Suprapubic skin (tissue), 4 donors: Measurements from ENCODE around the gene GATAD2B.

Experiments used
- EP300 ChIP-seq: sonication (generic); formaldehyde crosslinking; IDR thresholded peaks from one replicate; pipeline ENCODE4 v1.6.1; 2017; ENCODE audit warnings: antibody characterized with exemption
- POLR2AphosphoS5 ChIP-seq, 3 donors: sonication (generic); formaldehyde crosslinking; IDR thresholded peaks; one replicate each; pipeline ENCODE4 v1.6.1; 2017; ENCODE audit warnings: antibody characterized with exemption in 3 of 3
- TF ChIP-seq, protein P1 (sequence below), 2 donors: fragments of 200-600 bp in 1 of 2; fragments of 450-650 bp in 1 of 2; sonication (generic) in 1 of 2; IDR thresholded peaks; one replicate each; pipeline ENCODE4 v1.5.1; 2016 to 2019; ENCODE audit warnings: antibody characterized with exemption in 2 of 2, mild to moderate bottlenecking in 1 of 2, moderate library complexity in 1 of 2

DNA sequence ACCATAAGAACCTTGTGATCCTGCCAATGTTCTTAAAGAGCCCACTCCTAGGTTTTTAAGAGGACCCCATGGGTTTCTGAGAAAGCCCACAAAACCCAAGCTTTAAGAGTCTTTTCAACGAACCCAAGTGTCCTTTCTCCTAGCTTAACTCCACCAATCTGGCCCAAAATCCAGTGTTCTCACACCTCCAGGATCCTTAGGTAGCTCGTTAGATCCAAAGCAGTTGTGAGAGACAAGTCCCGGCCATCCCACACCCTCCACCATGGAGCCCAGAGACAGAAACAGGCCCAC, 22.0 kb upstream of the GATAD2B start:
- TF ChIP-seq POLR2AphosphoS5 (IDR thresholded peaks at IDR 0.05), result no peak
- TF ChIP-seq, protein P1, sequence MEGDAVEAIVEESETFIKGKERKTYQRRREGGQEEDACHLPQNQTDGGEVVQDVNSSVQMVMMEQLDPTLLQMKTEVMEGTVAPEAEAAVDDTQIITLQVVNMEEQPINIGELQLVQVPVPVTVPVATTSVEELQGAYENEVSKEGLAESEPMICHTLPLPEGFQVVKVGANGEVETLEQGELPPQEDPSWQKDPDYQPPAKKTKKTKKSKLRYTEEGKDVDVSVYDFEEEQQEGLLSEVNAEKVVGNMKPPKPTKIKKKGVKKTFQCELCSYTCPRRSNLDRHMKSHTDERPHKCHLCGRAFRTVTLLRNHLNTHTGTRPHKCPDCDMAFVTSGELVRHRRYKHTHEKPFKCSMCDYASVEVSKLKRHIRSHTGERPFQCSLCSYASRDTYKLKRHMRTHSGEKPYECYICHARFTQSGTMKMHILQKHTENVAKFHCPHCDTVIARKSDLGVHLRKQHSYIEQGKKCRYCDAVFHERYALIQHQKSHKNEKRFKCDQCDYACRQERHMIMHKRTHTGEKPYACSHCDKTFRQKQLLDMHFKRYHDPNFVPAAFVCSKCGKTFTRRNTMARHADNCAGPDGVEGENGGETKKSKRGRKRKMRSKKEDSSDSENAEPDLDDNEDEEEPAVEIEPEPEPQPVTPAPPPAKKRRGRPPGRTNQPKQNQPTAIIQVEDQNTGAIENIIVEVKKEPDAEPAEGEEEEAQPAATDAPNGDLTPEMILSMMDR (IDR thresholded peaks at IDR 0.05), result no peak
- no peak for TF ChIP-seq EP300
